K562 (cell line): ENCODE data around the gene EIF1. TPM values are rescaled to one million over a fixed set of nuclear protein-coding genes. Genes with fewer than 3 reads are reported as not detected.
A peak's percentile ranks its signal among the peaks of the same experiment; 100 is the strongest.

ENCODE experiments used
- CBX8 ChIP-seq: fragments of 200-600 bp; sonication (generic); IDR thresholded peaks from 2 replicates; pipeline ENCODE4 v1.6.1; 2012; ENCODE audit warnings: borderline replicate concordance, mixed run types, low read depth, mild to moderate bottlenecking, moderate library complexity, mixed read lengths, low read length, control low read depth, inconsistent platforms; ENCODE audit not compliant: poor library complexity, severe bottlenecking; ENCODE audit errors: extremely low read depth
- CREB3 ChIP-seq: fragments of 450-650 bp; conservative IDR thresholded peaks from 2 replicates; pipeline ENCODE4 v1.6.1; 2016; ENCODE audit warnings: missing genetic modification characterization, low read depth, mild to moderate bottlenecking, missing compliant biosample characterization, moderate library complexity
- E4F1 ChIP-seq: fragments of 250-450 bp; sonication (Bioruptor Pico); IDR thresholded peaks from 2 replicates; pipeline ENCODE4 v1.5.0; 2021; ENCODE audit warnings: mild to moderate bottlenecking, borderline replicate concordance
- FOXJ3 ChIP-seq: sonication (generic); formaldehyde crosslinking; IDR thresholded peaks from 2 replicates; pipeline ENCODE4 v1.4.0; 2020; ENCODE audit warnings: mild to moderate bottlenecking, missing genetic modification reagents
- GTF2E2 ChIP-seq: fragments of 200-800 bp; sonication (Bioruptor generic); IDR thresholded peaks from 2 replicates; pipeline ENCODE4 v1.6.1; 2016; ENCODE audit warnings: missing genetic modification characterization, missing compliant biosample characterization
- HMGXB4 ChIP-seq: sonication (generic); formaldehyde crosslinking; IDR thresholded peaks from 2 replicates; pipeline ENCODE4 v1.8.1; 2023; ENCODE audit warnings: mild to moderate bottlenecking, missing genetic modification reagents
- HNRNPUL1 ChIP-seq: fragments of 200-400 bp; formaldehyde crosslinking; IDR thresholded peaks from 2 replicates; pipeline ENCODE4 v1.6.1; 2017; ENCODE audit warnings: low read length
- NR0B1 ChIP-seq: fragments of 450-650 bp; IDR thresholded peaks from one replicate; pipeline ENCODE4 v1.6.1; 2018; ENCODE audit warnings: mild to moderate bottlenecking, moderate library complexity; ENCODE audit not compliant: partially characterized antibody
- PHB2 ChIP-seq: fragments of 450-650 bp; IDR thresholded peaks from 2 replicates; pipeline ENCODE4 v1.6.1; 2017; ENCODE audit warnings: low read depth
- PREB ChIP-seq: sonication (generic); formaldehyde crosslinking; IDR thresholded peaks from 2 replicates; pipeline ENCODE4 v1.8.1; 2023; ENCODE audit warnings: mild to moderate bottlenecking, missing genetic modification reagents
- SFPQ ChIP-seq: fragments of 200-400 bp; formaldehyde crosslinking; IDR thresholded peaks from 2 replicates; pipeline ENCODE4 v1.6.1; 2017; ENCODE audit warnings: mild to moderate bottlenecking, low read depth, low read length, moderate library complexity
- ZBTB12 ChIP-seq: fragments of 250-450 bp; sonication (Bioruptor Pico); IDR thresholded peaks from 2 replicates; pipeline ENCODE4 v1.4.0; 2020
- polyA plus RNA-seq, 8 experiments: library from polyadenylated mRNA; depleted of rRNA in 4 of 8; stranded (reverse) in 5 of 8; unstranded in 3 of 8; fragments of >200 nt; fragmentation: Nextera tagmentation in 2 of 8; fragmentation: Illumina TruSeq in 1 of 8; extraction: Ambion mirVana in 2 of 8; extraction: Trizol in 1 of 8; gene quantifications; 2 replicates each; pipeline versions ENCODE4 v1.2.1 to v1.2.3, GENCODE V29; 2011 to 2014; ENCODE audit warnings: inconsistent platforms in 1 of 8, missing spikeins in 1 of 8
- total RNA-seq, 7 experiments: library from RNA; depleted of rRNA in 6 of 7; stranded (reverse); fragments of >200 nt in 6 of 7; fragmentation: Illumina TruSeq in 2 of 7; extraction: Trizol in 2 of 7; gene quantifications; 2 replicates each; pipeline versions ENCODE4 v1.2.1 to v1.2.3, GENCODE V29; 2011 to 2021; ENCODE audit warnings: low replicate concordance in 1 of 7

The EIF1 gene
- total and polyA plus RNA-seq, 9 of the 15 experiments (the other 6 are each of a cell fraction or from before 2014, with no cell fraction given) = 67.0 to 1,204 (median 320) TPM

GRCh38 chr17:41688641-41689496 lies at the start of gene EIF1 (continued):
- TF ChIP-seq CREB3 (no peak), GTF2E2 (tag) (peak; percentile 92), HMGXB4 (CRISPR knock-in tag) (peak; percentile 98), PHB2 (no peak), FOXJ3 (CRISPR knock-in tag) (no peak), SFPQ (no peak), HNRNPUL1 (no peak; the same call in 1 of the 2 replicates), CBX8 (no peak), NR0B1 (no peak), ZBTB12 (CRISPR knock-in tag) (peak; percentile 95), E4F1 (CRISPR knock-in tag) (0 out of 2 replicates have a peak, but pooled peaks have one; percentile 74), PREB (CRISPR knock-in tag) (peak; percentile 98; the same call in 1 of the 2 replicates)
